IMR-90 (cell line): ENCODE data around the gene FOXP4. TPM values are rescaled to one million over a fixed set of nuclear protein-coding genes. Genes with fewer than 3 reads are reported as not detected.

Experiments
- ATAC-seq: fragments of 200-7000 bp; cut with Tn5 transposase; 2 replicates; pipeline ENCODE4 v1.9.1; 2020; ENCODE audit warnings: low read depth, mild to moderate bottlenecking, moderate library complexity
- BruUV-seq: library from RNA; stranded (reverse); fragments of 400-500 nt; replicated peaks from 2 replicates; lab custom pipeline; 2021; lab: Mats Ljungman, UMichigan
- CTCF ChIA-PET: fragments of 300-600 bp; formaldehyde crosslinking; extraction: SDS; loops from one replicate; lab custom pipeline; 2021; ENCODE audit warnings: antibody characterized with exemption; lab: Yijun Ruan, JAX
- POLR2A ChIA-PET: fragments of 300-600 bp; sonication (Branson Sonifier 250); formaldehyde crosslinking; loops from one replicate; lab custom pipeline; 2022; ENCODE audit warnings: antibody characterized with exemption; ENCODE audit not compliant: unreplicated experiment; lab: Charles Lee
- DNase-seq: peaks from one replicate; pipeline ENCODE4 v3.0.0; 2013
- H2AFZ ChIP-seq: replicated peaks from 2 replicates; pipeline ENCODE3; 2013; ENCODE audit warnings: low read length, mild to moderate bottlenecking; ENCODE audit not compliant: poor library complexity
- H2AK5ac ChIP-seq: 2 replicates; pipeline ENCODE4 v1.6.1; 2013; ENCODE audit warnings: low read depth, low read length, inconsistent platforms
- H2AK9ac ChIP-seq: replicated peaks from 2 replicates; pipeline ENCODE3; 2013; ENCODE audit warnings: mild to moderate bottlenecking, low read depth, low read length, moderate library complexity; ENCODE audit not compliant: poor library complexity
- H2BK120ac ChIP-seq: 2 replicates; pipeline ENCODE4 v1.6.1; 2013; ENCODE audit warnings: low read depth, low read length, inconsistent platforms
- H2BK15ac ChIP-seq: 3 replicates; pipeline ENCODE4 v1.6.1; 2013; ENCODE audit warnings: low read depth, low read length, inconsistent platforms
- H2BK20ac ChIP-seq: 2 replicates; pipeline ENCODE4 v1.6.1; 2013; ENCODE audit warnings: low read depth, mild to moderate bottlenecking, inconsistent platforms, low read length, moderate library complexity
- H2BK5ac ChIP-seq: 2 replicates; pipeline ENCODE4 v1.6.1; 2013; ENCODE audit warnings: mild to moderate bottlenecking, low read depth, low read length, inconsistent platforms; ENCODE audit not compliant: poor library complexity, severe bottlenecking
- H3K14ac ChIP-seq: replicated peaks from 2 replicates; pipeline ENCODE4 v1.6.1; 2013; ENCODE audit warnings: low read depth, low read length, inconsistent platforms
- H3K18ac ChIP-seq: 2 replicates; pipeline ENCODE4 v1.6.1; 2013; ENCODE audit warnings: low read depth, low read length, control low read depth
- H3K23ac ChIP-seq: 2 replicates; pipeline ENCODE4 v1.6.1; 2013; ENCODE audit warnings: low read depth, low read length, inconsistent platforms
- H3K27ac ChIP-seq: 2 replicates; pipeline ENCODE4 v1.5.1; 2013; ENCODE audit warnings: mild to moderate bottlenecking, control low read depth, low read length; ENCODE audit not compliant: insufficient read depth
- H3K27me3 ChIP-seq: 2 replicates; pipeline ENCODE4 v1.6.1; 2013; ENCODE audit warnings: low read length; ENCODE audit not compliant: control insufficient read depth, insufficient read depth
- H3K36me3 ChIP-seq: 2 replicates; pipeline ENCODE4 v1.6.1; 2013; ENCODE audit warnings: low read length, mixed read lengths; ENCODE audit not compliant: control insufficient read depth, insufficient read depth
- H3K4ac ChIP-seq: 2 replicates; pipeline ENCODE4 v1.6.1; 2013; ENCODE audit warnings: low read depth, low read length, inconsistent platforms
- H3K4me1 ChIP-seq: 2 replicates; pipeline ENCODE4 v1.6.1; 2013; ENCODE audit warnings: low read length, mixed read lengths; ENCODE audit not compliant: control insufficient read depth, insufficient read depth
- H3K4me2 ChIP-seq: 2 replicates; pipeline ENCODE4 v1.6.1; 2013; ENCODE audit warnings: low read depth, mild to moderate bottlenecking, control low read depth, low read length, moderate library complexity
- H3K4me3 ChIP-seq: 2 replicates; pipeline ENCODE4 v1.5.1; 2013; ENCODE audit warnings: low read depth, mild to moderate bottlenecking, control low read depth, low read length, moderate library complexity; ENCODE audit not compliant: insufficient read depth
- H3K56ac ChIP-seq: 2 replicates; pipeline ENCODE4 v1.6.1; 2013; ENCODE audit warnings: low read length, inconsistent platforms; ENCODE audit not compliant: insufficient read depth; ENCODE audit errors: extremely low read depth
- H3K79me1 ChIP-seq, 2 experiments: 2 replicates each; pipeline ENCODE4 v1.6.1; 2013; ENCODE audit warnings: low read length in 2 of 2, inconsistent platforms in 1 of 2, low read depth in 1 of 2
- H3K9ac ChIP-seq: 2 replicates; pipeline ENCODE4 v1.6.1; 2013; ENCODE audit warnings: low read depth, low read length, control low read depth
- H3K9me1 ChIP-seq: 2 replicates; pipeline ENCODE4 v1.6.1; 2013; ENCODE audit warnings: low read length, inconsistent platforms; ENCODE audit not compliant: insufficient read depth
- H3K9me3 ChIP-seq: 2 replicates; pipeline ENCODE4 v1.6.1; 2013; ENCODE audit warnings: low read length; ENCODE audit not compliant: control insufficient read depth, insufficient read depth
- H4K20me1 ChIP-seq: 2 replicates; pipeline ENCODE4 v1.6.1; 2013; ENCODE audit warnings: low read length, inconsistent platforms; ENCODE audit not compliant: insufficient read depth
- H4K5ac ChIP-seq: 2 replicates; pipeline ENCODE4 v1.6.1; 2013; ENCODE audit warnings: mild to moderate bottlenecking, low read depth, low read length, control low read depth
- H4K8ac ChIP-seq, 2 experiments: 2 replicates each; pipeline ENCODE4 v1.6.1; 2013; ENCODE audit warnings: low read depth in 2 of 2, low read length in 2 of 2, control low read depth in 1 of 2, inconsistent platforms in 1 of 2
- H4K91ac ChIP-seq: 2 replicates; pipeline ENCODE4 v1.6.1; 2013; ENCODE audit warnings: low read depth, low read length, inconsistent platforms; ENCODE audit not compliant: insufficient read depth
- BHLHE40 ChIP-seq: fragments of 150-350 bp; IDR thresholded peaks from 2 replicates; pipeline ENCODE4 v1.6.1; 2016; ENCODE audit warnings: mild to moderate bottlenecking, low read depth, low read length
- CEBPB ChIP-seq: IDR thresholded peaks from 2 replicates; pipeline ENCODE4 v1.6.1; 2012; ENCODE audit warnings: low read depth, low read length, improper control_type of control experiment
- ELK1 ChIP-seq: fragments of 150-350 bp; IDR thresholded peaks from 2 replicates; pipeline ENCODE4 v1.6.1; 2016; ENCODE audit warnings: low read depth, mild to moderate bottlenecking, low read length, moderate library complexity, borderline replicate concordance
- FOS ChIP-seq: fragments of 150-350 bp; IDR thresholded peaks from 2 replicates; pipeline ENCODE4 v1.6.1; 2016; ENCODE audit warnings: low read depth, low read length
- MAFK ChIP-seq: IDR thresholded peaks from 2 replicates; pipeline ENCODE4 v1.6.1; 2012; ENCODE audit warnings: low read depth, low read length, improper control_type of control experiment
- MXI1 ChIP-seq: IDR thresholded peaks from 2 replicates; pipeline ENCODE4 v1.6.1; 2012; ENCODE audit warnings: low read depth, mild to moderate bottlenecking, low read length, moderate library complexity, borderline replicate concordance
- RCOR1 ChIP-seq: IDR thresholded peaks from 2 replicates; pipeline ENCODE4 v1.6.1; 2012; ENCODE audit warnings: mild to moderate bottlenecking, low read length, improper control_type of control experiment; ENCODE audit not compliant: insufficient replicate concordance
- RFX5 ChIP-seq: IDR thresholded peaks from 2 replicates; pipeline ENCODE4 v1.8.0; 2012; ENCODE audit warnings: low read depth, mild to moderate bottlenecking, low read length, moderate library complexity
- SMC3 ChIP-seq: fragments of 150-350 bp; IDR thresholded peaks from 2 replicates; pipeline ENCODE4 v1.6.1; 2016; ENCODE audit warnings: low read depth, mild to moderate bottlenecking, antibody characterized with exemption, low read length, moderate library complexity
- WGBS, 2 experiments: methylation state at CpG; one replicate each; pipeline versions ENCODE4 v1.1.5 to v1.1.7; 2013; ENCODE audit warnings: missing lambda C conversion rate in 2 of 2; ENCODE audit not compliant: insufficient read length in 1 of 2; ENCODE audit errors: extremely low coverage in 2 of 2; 5-methylcytosine and 5-hydroxymethylcytosine counted together
- dilution Hi-C: fragments of 300-500 bp; cut with HindIII; formaldehyde crosslinking; loops from one replicate; pipeline ENCODE4 v1.14.3; 2018; ENCODE audit warnings: low sequenced_read_pairs; ENCODE audit not compliant: unreplicated experiment
- in situ Hi-C: fragments of 300-500 bp; cut with MboI; formaldehyde crosslinking; loops from 3 replicates; pipeline ENCODE4 v1.14.3; 2019; ENCODE audit warnings: low sequenced_read_pairs, inconsistent platforms, mixed read lengths
- intact Hi-C: fragments of 100-400 bp; cut with micrococcal nuclease; formaldehyde crosslinking; loops from 2 replicates; pipeline ENCODE4 v1.10.0; 2022
- polyA plus RNA-seq, 3 experiments: library from polyadenylated mRNA; depleted of rRNA; stranded (reverse); fragments of >200 nt; gene quantifications; 2 replicates each; pipeline ENCODE4 v1.2.3, GENCODE V29; 2012; ENCODE audit warnings: low replicate concordance in 1 of 3
- total RNA-seq: library from RNA; depleted of rRNA; stranded (reverse); fragments of >200 nt; gene quantifications from 2 replicates; pipeline ENCODE4 v1.2.3, GENCODE V29; 2012
- TF ChIP-seq, protein P1 (sequence below): fragments of 150-350 bp; IDR thresholded peaks from 2 replicates; pipeline ENCODE4 v1.6.1; 2017; ENCODE audit warnings: mild to moderate bottlenecking, antibody characterized with exemption, low read length, low read depth
- TF ChIP-seq, protein P2 (sequence below): conservative IDR thresholded peaks from 2 replicates; pipeline ENCODE4 v1.5.1; 2012; ENCODE audit warnings: mild to moderate bottlenecking, low read depth, low read length, improper control_type of control experiment

FOXP4 gene
- total and polyA plus RNA-seq, 2 of the 4 experiments (the other 2 are of a cell fraction) = 0.72 to 9.5 TPM

- H3K18ac ChIP-seq = no peak overlapping the region
- POLR2A ChIA-PET = no interaction called here
- H3K4me2 ChIP-seq = no peak overlapping the region
- no peak overlapping the region for H3K14ac ChIP-seq
- intact Hi-C loops = no loop called here
- no CpG with 5 or more reads among the region's 7 CpGs for WGBS, 2 experiments
- H3K27me3 ChIP-seq = peaks cover 66% of the 10 kb centered on the region
- H3K4ac ChIP-seq = no peak overlapping the region
- CTCF ChIA-PET = no interaction called here
- TF ChIP-seq RFX5 = no peak
- no peak for TF ChIP-seq FOS
- TF ChIP-seq MAFK = no peak
- TF ChIP-seq, protein P1, sequence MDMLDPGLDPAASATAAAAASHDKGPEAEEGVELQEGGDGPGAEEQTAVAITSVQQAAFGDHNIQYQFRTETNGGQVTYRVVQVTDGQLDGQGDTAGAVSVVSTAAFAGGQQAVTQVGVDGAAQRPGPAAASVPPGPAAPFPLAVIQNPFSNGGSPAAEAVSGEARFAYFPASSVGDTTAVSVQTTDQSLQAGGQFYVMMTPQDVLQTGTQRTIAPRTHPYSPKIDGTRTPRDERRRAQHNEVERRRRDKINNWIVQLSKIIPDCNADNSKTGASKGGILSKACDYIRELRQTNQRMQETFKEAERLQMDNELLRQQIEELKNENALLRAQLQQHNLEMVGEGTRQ = no peak
- TF ChIP-seq RCOR1 = no peak
- no peak for TF ChIP-seq ELK1
- no peak for TF ChIP-seq MXI1
- TF ChIP-seq SMC3 = no peak
- no peak for TF ChIP-seq BHLHE40
- TF ChIP-seq CEBPB = no peak
- TF ChIP-seq, protein P2, sequence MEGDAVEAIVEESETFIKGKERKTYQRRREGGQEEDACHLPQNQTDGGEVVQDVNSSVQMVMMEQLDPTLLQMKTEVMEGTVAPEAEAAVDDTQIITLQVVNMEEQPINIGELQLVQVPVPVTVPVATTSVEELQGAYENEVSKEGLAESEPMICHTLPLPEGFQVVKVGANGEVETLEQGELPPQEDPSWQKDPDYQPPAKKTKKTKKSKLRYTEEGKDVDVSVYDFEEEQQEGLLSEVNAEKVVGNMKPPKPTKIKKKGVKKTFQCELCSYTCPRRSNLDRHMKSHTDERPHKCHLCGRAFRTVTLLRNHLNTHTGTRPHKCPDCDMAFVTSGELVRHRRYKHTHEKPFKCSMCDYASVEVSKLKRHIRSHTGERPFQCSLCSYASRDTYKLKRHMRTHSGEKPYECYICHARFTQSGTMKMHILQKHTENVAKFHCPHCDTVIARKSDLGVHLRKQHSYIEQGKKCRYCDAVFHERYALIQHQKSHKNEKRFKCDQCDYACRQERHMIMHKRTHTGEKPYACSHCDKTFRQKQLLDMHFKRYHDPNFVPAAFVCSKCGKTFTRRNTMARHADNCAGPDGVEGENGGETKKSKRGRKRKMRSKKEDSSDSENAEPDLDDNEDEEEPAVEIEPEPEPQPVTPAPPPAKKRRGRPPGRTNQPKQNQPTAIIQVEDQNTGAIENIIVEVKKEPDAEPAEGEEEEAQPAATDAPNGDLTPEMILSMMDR = no peak
- in situ Hi-C loops = no loop called here
- no peak overlapping the region for H4K8ac ChIP-seq
- BruUV-seq = no TSS peak
- no peak for ATAC-seq
- H2BK20ac ChIP-seq = no peak overlapping the region
- H3K9ac ChIP-seq = no peak overlapping the region
- H3K9me3 ChIP-seq = no peaks in the 10 kb centered on the region
- H4K91ac ChIP-seq = no peak overlapping the region
- no peak overlapping the region for H2AFZ ChIP-seq
- no peak overlapping the region for H3K23ac ChIP-seq
- H2AK5ac ChIP-seq = no peak overlapping the region
- H3K4me1 ChIP-seq = no peaks in the 10 kb centered on the region
- dilution Hi-C loops = no loop called here
- no peaks in the 10 kb centered on the region; the same call in 1 of the 2 replicates for H4K20me1 ChIP-seq
- DNase-seq = no peak
- no peak overlapping the region for H2AK9ac ChIP-seq
- no peaks in the 10 kb centered on the region for H3K9me1 ChIP-seq
- no peak overlapping the region for H2BK5ac ChIP-seq
- no peaks in the 10 kb centered on the region for H3K79me1 ChIP-seq
- H2BK120ac ChIP-seq = no peak overlapping the region
- H3K36me3 ChIP-seq = no peaks in the 10 kb centered on the region
- no peak overlapping the region for H3K4me3 ChIP-seq
- no peak overlapping the region for H3K27ac ChIP-seq
- H2BK15ac ChIP-seq = no peak overlapping the region
- H3K56ac ChIP-seq = no peak overlapping the region
- H4K5ac ChIP-seq = no peak overlapping the region
Observed at GRCh38 chr6:41524634-41525011, 21.6 kb upstream of the FOXP4 start.
